HUES64 (cell line): ENCODE results near the gene BDP1.
"Not testable (repeated sequence)": the region's sequence is repeated elsewhere in the genome, so short reads cannot be mapped to it uniquely, and the experiment has no call there.

Source experiments
- H3K27ac ChIP-seq: 2 replicates; pipeline ENCODE4 v1.7.0; 2013; ENCODE audit warnings: low read depth, low read length, inconsistent platforms
- H3K27me3 ChIP-seq: 2 replicates; pipeline ENCODE4 v1.6.1; 2013; ENCODE audit warnings: mild to moderate bottlenecking, low read length; ENCODE audit not compliant: insufficient read depth
- H3K36me3 ChIP-seq: 2 replicates; pipeline ENCODE4 v1.6.1; 2013; ENCODE audit warnings: mild to moderate bottlenecking, low read length; ENCODE audit not compliant: insufficient read depth
- H3K4me1 ChIP-seq: 2 replicates; pipeline ENCODE4 v1.6.1; 2013; ENCODE audit warnings: mild to moderate bottlenecking, low read length, moderate library complexity; ENCODE audit not compliant: insufficient read depth
- H3K4me3 ChIP-seq: 2 replicates; pipeline ENCODE4 v1.5.1; 2013; ENCODE audit warnings: mild to moderate bottlenecking, low read length, moderate library complexity
- H3K9ac ChIP-seq: 2 replicates; pipeline ENCODE4 v1.6.1; 2013; ENCODE audit warnings: mild to moderate bottlenecking, low read depth, low read length
- H3K9me3 ChIP-seq: 2 replicates; pipeline ENCODE4 v1.6.1; 2013; ENCODE audit warnings: low read depth, low read length; ENCODE audit not compliant: insufficient read depth
- WGBS: fragments of 150-250, 120-280 bp; methylation state at CpG from one replicate; pipeline ENCODE4 v1.1.7; 2013; ENCODE audit warnings: missing lambda C conversion rate; 5-methylcytosine and 5-hydroxymethylcytosine counted together

The BDP1 gene

DNA sequence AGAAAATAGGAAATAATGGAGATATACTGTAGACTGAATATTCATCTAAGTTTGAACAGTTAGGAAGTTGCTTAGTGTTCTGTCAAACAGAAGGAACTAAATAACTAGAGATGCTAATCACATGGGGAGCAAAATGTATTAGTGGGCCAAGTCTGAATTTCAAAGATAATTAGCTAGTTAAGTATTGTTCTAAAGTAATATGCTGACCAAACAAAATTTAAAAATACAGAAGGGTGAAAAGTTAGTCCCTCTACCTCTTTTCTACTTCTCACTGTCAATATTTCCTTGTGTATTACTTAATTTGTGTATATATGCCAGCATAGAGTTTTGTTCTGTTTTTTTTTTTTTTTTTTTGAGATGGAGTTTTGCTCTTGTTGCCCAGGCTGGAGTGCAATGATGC lies 135.6 kb downstream of the BDP1 start:
- no peaks in the 10 kb centered on the region for H3K27me3 ChIP-seq
- no peak overlapping the region for H3K9ac ChIP-seq
- H3K4me1 ChIP-seq, result peaks cover 6% of the 10 kb centered on the region; the same call in 1 of the 2 replicates
- H3K27ac ChIP-seq, result no peak overlapping the region
- no peaks in the 10 kb centered on the region for H3K9me3 ChIP-seq
- H3K36me3 ChIP-seq, result peaks cover 10% of the 10 kb centered on the region
- H3K4me3 ChIP-seq, result no peak overlapping the region

DNA sequence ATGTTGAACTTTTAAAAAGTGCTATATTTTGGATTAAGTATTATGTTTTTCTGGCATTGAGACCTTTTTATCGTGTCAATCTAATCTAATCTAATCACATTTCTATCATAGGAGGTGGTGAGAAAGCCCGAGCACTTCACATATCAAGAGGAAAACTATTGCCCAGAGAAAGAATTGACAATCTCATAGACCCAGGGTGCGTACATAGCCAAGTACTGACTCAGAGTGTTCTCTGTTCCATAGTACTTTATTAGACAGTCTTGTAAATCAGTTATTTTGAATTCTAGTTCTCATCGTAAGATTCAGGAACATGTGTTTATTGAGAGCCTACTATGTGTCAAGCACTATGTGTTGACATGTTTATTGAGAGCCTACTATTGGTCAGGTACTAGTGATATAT lies 140.7 kb downstream of the BDP1 start:
- no peaks in the 10 kb centered on the region for H3K4me1 ChIP-seq
- peaks cover 50% of the 10 kb centered on the region for H3K36me3 ChIP-seq
- H3K27me3 ChIP-seq, result no peaks in the 10 kb centered on the region
- no peak overlapping the region for H3K9ac ChIP-seq
- no peaks in the 10 kb centered on the region for H3K9me3 ChIP-seq
- WGBS, result 93% methylated on average over 3 of the region's 4 CpGs
- H3K4me3 ChIP-seq, result no peak overlapping the region
- no peak overlapping the region for H3K27ac ChIP-seq

DNA sequence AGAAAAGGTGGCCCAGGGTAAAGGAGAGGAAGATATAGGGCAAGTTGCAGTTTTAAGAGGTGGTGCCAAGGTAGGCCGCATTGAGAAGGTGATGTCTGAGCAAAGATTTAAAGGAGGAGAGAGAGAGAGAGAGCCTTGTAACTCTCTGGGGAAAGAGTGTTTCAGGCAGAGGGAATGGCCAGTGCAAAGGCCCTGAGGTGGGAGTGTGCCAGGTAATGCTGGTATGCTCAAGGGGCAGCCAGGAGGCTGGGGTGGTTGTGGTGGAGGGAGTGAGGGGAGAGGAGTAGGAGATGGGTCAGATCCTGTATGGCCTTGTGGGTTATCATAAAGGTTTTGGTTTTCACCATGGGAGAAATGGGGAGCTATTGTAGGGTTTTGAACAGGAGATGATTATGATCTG lies 141.6 kb downstream of the BDP1 start:
- Histone ChIP-seq H3K9me3 (no peaks in the 10 kb centered on the region), H3K4me1 (no peaks in the 10 kb centered on the region), H3K9ac (no peak overlapping the region), H3K27me3 (no peaks in the 10 kb centered on the region), H3K27ac (no peak overlapping the region), H3K4me3 (no peak overlapping the region), H3K36me3 (peaks cover 56% of the 10 kb centered on the region)
- 95% methylated on average over 1 of the region's 1 CpG for WGBS

GRCh38 chr5:71600783-71601182 lies 145.3 kb downstream of the BDP1 start:
- no peak overlapping the region for H3K9ac ChIP-seq
- 91% methylated on average over 1 of the region's 1 CpG for WGBS
- H3K36me3 ChIP-seq, result peaks cover 73% of the 10 kb centered on the region
- no peaks in the 10 kb centered on the region for H3K9me3 ChIP-seq
- no peaks in the 10 kb centered on the region for H3K27me3 ChIP-seq
- no peak overlapping the region for H3K4me3 ChIP-seq
- no peak overlapping the region for H3K27ac ChIP-seq
- no peaks in the 10 kb centered on the region for H3K4me1 ChIP-seq

GRCh38 chr5:71601222-71602026 lies 146.0 kb downstream of the BDP1 start:
- H3K4me1 ChIP-seq, result no peaks in the 10 kb centered on the region
- H3K36me3 ChIP-seq, result peaks cover 66% of the 10 kb centered on the region
- no peak overlapping the region for H3K4me3 ChIP-seq
- H3K9ac ChIP-seq, result no peak overlapping the region
- H3K27me3 ChIP-seq, result no peaks in the 10 kb centered on the region
- no peak overlapping the region for H3K27ac ChIP-seq
- H3K9me3 ChIP-seq, result no peaks in the 10 kb centered on the region
- WGBS, result 85% methylated on average over 6 of the region's 6 CpGs

DNA sequence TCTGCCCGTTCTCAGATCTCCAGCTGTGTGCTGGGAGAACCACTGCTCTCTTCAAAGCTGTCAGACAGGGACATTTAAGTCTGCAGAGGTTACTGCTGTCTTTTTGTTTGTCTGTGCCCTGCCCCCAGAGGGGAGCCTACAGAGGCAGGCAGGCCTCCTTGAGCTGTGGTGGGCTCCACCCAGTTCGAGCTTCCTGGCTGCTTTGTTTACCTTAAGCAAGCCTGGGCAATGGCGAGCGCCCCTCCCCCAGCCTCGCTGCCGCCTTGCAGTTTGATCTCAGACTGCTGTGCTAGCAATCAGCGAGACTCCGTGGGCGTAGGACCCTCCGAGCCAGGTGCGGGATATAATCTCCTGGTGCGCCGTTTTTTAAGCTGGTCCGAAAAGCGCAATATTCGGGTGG lies 154.5 kb downstream of the BDP1 start:
- WGBS, result 91% methylated on average over 10 of the region's 16 CpGs
- not testable (repeated sequence) for H3K4me3 ChIP-seq, H3K9ac ChIP-seq, H3K9me3 ChIP-seq, H3K4me1 ChIP-seq, H3K27me3 ChIP-seq, H3K27ac ChIP-seq
- peaks cover 23% of the 10 kb centered on the region for H3K36me3 ChIP-seq

DNA sequence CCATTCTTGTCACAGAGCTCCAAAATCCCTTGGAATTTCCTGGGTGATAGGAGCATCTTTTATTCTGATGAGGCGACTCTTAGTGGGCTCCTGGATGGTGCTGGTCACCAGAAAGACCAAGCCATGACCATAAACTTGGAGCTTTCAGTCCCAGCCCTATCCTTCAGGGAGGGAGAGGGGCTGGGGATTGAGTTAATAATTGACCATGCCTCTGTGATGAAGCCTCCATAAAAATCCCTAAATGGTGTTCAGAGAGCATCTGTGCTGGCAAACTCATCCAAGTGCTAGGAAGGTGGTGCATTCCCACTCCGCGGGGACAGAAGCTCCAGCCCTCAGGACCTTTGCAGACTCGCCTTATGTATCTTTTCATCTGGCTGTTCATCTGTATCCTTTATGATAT lies 160.4 kb downstream of the BDP1 start:
- no peaks in the 10 kb centered on the region for H3K4me1 ChIP-seq
- H3K9me3 ChIP-seq, result peaks cover 2% of the 10 kb centered on the region; the same call in 1 of the 2 replicates
- WGBS, result 71% methylated on average over 4 of the region's 4 CpGs
- no peak overlapping the region for H3K4me3 ChIP-seq
- no peak overlapping the region for H3K27ac ChIP-seq
- H3K9ac ChIP-seq, result no peak overlapping the region
- H3K36me3 ChIP-seq, result peaks cover 33% of the 10 kb centered on the region
- H3K27me3 ChIP-seq, result no peaks in the 10 kb centered on the region
